CD4-positive, alpha-beta T cell treated with Interleukin-17A for 1 hour (primary cell): ENCODE data around the gene LYSMD1.

Source experiments
- DNase-seq: peaks from one replicate; pipeline ENCODE4 v3.0.0-alpha.2; 2020

The LYSMD1 gene

GRCh38 chr1:151175041-151175741, 9.5 kb upstream of the LYSMD1 start:
- no peak for DNase-seq

GRCh38 chr1:151171190-151171589, 5.5 kb upstream of the LYSMD1 start:
- DNase-seq, result no peak

GRCh38 chr1:151167116-151167515, 1.4 kb upstream of the LYSMD1 start:
- no peak for DNase-seq

- no peak for DNase-seq
Measured at GRCh38 chr1:151166505-151166956, 829 bp upstream of the LYSMD1 start.

GRCh38 chr1:151165281-151165737, 393 bp downstream of the LYSMD1 start:
- no peak for DNase-seq

- DNase-seq, result no peak
Measured at GRCh38 chr1:151164732-151165280, 896 bp downstream of the LYSMD1 start.

- DNase-seq, result no peak
Measured at GRCh38 chr1:151159373-151159772, 6.3 kb downstream of the LYSMD1 start.

GRCh38 chr1:151158751-151159251, 6.9 kb downstream of the LYSMD1 start:
- no peak for DNase-seq

GRCh38 chr1:151158326-151158725, 7.4 kb downstream of the LYSMD1 start:
- DNase-seq, result no peak

GRCh38 chr1:151157067-151157531, 8.6 kb downstream of the LYSMD1 start:
- peak; percentile 74 for DNase-seq

- peak; percentile 76 for DNase-seq
Measured at GRCh38 chr1:151156515-151156819, 9.2 kb downstream of the LYSMD1 start, which contains the start of gene TNFAIP8L2. TSS of gene TNFAIP8L2 (plus strand) at chr1:151156649. CDS start at chr1:151158698, 2,049 bp downstream.

GRCh38 chr1:151147665-151148064, 18.0 kb downstream of the LYSMD1 start:
- no peak for DNase-seq

GRCh38 chr1:151147132-151147503, 18.6 kb downstream of the LYSMD1 start:
- DNase-seq, result no peak

- DNase-seq, result peak; percentile 88
Measured at GRCh38 chr1:151146412-151147131, 19.1 kb downstream of the LYSMD1 start, which contains the start of gene SEMA6C. TSS of gene SEMA6C (minus strand) at chr1:151146631. CDS start at chr1:151142621, 4,010 bp downstream.

- no peak for DNase-seq
Measured at GRCh38 chr1:151146072-151146411, 19.7 kb downstream of the LYSMD1 start.

- no peak for DNase-seq
Measured at GRCh38 chr1:151145304-151146071, 20.2 kb downstream of the LYSMD1 start.

GRCh38 chr1:151144474-151145303, 21.0 kb downstream of the LYSMD1 start:
- DNase-seq, result no peak

GRCh38 chr1:151143986-151144385, 21.7 kb downstream of the LYSMD1 start:
- DNase-seq, result no peak

GRCh38 chr1:151143057-151143435, 22.7 kb downstream of the LYSMD1 start:
- no peak for DNase-seq

- no peak for DNase-seq
Measured at GRCh38 chr1:151142411-151143056, 23.2 kb downstream of the LYSMD1 start.

- no peak for DNase-seq
Measured at GRCh38 chr1:151137789-151138188, 27.9 kb downstream of the LYSMD1 start.
